Measurements from ENCODE around the gene FOXO1. TPM values are rescaled to one million over a fixed set of nuclear protein-coding genes. Genes with fewer than 3 reads are reported as not detected.
"Not testable (repeated sequence)": the region's sequence is repeated elsewhere in the genome, so short reads cannot be mapped to it uniquely, and the experiment has no call there.

Gene FOXO1
- total RNA-seq, 3 donors from 2014 or later = 54.1 to 163 (median 67.2) TPM

- intact Hi-C loops (cut with DNase I; ENCODE audit: low total_unique reads) = no loop called here
- DNase-seq (ENCODE audit: low spot score in 2 of 2) = peak in 1 of 2 donors; percentile 42
Observed at GRCh38 chr13:40666933-40667621, 636 bp upstream of the FOXO1 start.

GRCh38 chr13:40665126-40666044, 1.1 kb downstream of the FOXO1 start:
- H3K27ac ChIP-seq = peak overlapping the region; percentile 98 to 99
- no peak for TF ChIP-seq CTCF (IDR thresholded peaks at IDR 0.05)
- TF ChIP-seq POLR2AphosphoS5 (IDR thresholded peaks at IDR 0.05) = peak in 2 of 3 donors; percentile 26 to 58
- no peak for TF ChIP-seq POLR2A (IDR thresholded peaks at IDR 0.05)
- intact Hi-C loops (cut with DNase I; ENCODE audit: low total_unique reads) = no loop called here
- peak overlapping the region; percentile 91 to 99 (median 99) for H3K4me3 ChIP-seq
- H3K27me3 ChIP-seq = no peaks in the 10 kb centered on the region
- DNase-seq (ENCODE audit: low spot score in 2 of 2) = peak in 1 of 2 donors; percentile 34
- H3K4me1 ChIP-seq = no peaks in the 10 kb centered on the region
- no peaks in the 10 kb centered on the region for H3K36me3 ChIP-seq
- H3K9me3 ChIP-seq = no peaks in the 10 kb centered on the region

More at GRCh38 chr13:40666933-40667621, 636 bp upstream of the FOXO1 start:
- H3K27ac ChIP-seq = peak overlapping the region; percentile 98 to 99
- H3K4me3 ChIP-seq = peak overlapping the region; percentile 91 to 99 (median 99)
- no peaks in the 10 kb centered on the region for H3K36me3 ChIP-seq
- H3K27me3 ChIP-seq = no peaks in the 10 kb centered on the region
- H3K4me1 ChIP-seq = no peaks in the 10 kb centered on the region
- no peak for TF ChIP-seq CTCF (IDR thresholded peaks at IDR 0.05)
- peak in 1 of 3 donors; percentile 45 for TF ChIP-seq POLR2AphosphoS5 (IDR thresholded peaks at IDR 0.05)
- no peaks in the 10 kb centered on the region for H3K9me3 ChIP-seq

- Histone ChIP-seq H3K9me3 (no peaks in the 10 kb centered on the region), H3K36me3 (no peaks in the 10 kb centered on the region), H3K27me3 (no peaks in the 10 kb centered on the region), H3K27ac (peak overlapping the region; percentile 98 to 99), H3K4me1 (no peaks in the 10 kb centered on the region), H3K4me3 (peak overlapping the region; percentile 91 to 99 (median 99))
- peak; percentile 22 for TF ChIP-seq POLR2A (IDR thresholded peaks at IDR 0.05)
- TF ChIP-seq POLR2AphosphoS5 (IDR thresholded peaks at IDR 0.05) = no peak
- intact Hi-C loops (cut with DNase I; ENCODE audit: low total_unique reads) = no loop called here
- DNase-seq (ENCODE audit: low spot score in 2 of 2) = peak; percentile 55 to 66
Observed at GRCh38 chr13:40664350-40665125, 1.9 kb downstream of the FOXO1 start.

GRCh38 chr13:40664100-40664349, 2.4 kb downstream of the FOXO1 start:
- H3K4me1 ChIP-seq; H3K27me3 ChIP-seq; H3K36me3 ChIP-seq; intact Hi-C loops (cut with DNase I; ENCODE audit: low total_unique reads); H3K9me3 ChIP-seq: not testable (repeated sequence)
- Histone ChIP-seq H3K27ac (peak overlapping the region; percentile 98 to 99), H3K4me3 (peak overlapping the region; percentile 91 to 99 (median 99))
- peak in 1 of 2 donors; percentile 48 for DNase-seq (ENCODE audit: low spot score in 2 of 2)

- Histone ChIP-seq H3K27me3 (no peaks in the 10 kb centered on the region), H3K36me3 (no peaks in the 10 kb centered on the region), H3K4me3 (peak overlapping the region; percentile 91 to 99 (median 99)), H3K4me1 (no peaks in the 10 kb centered on the region), H3K9me3 (no peaks in the 10 kb centered on the region), H3K27ac (peak overlapping the region in 1 of 2 donors; percentile 19)
- no peak for DNase-seq (ENCODE audit: low spot score in 2 of 2)
- intact Hi-C loops (cut with DNase I; ENCODE audit: low total_unique reads) = no loop called here
- no peak for TF ChIP-seq POLR2AphosphoS5 (IDR thresholded peaks at IDR 0.05)
Observed at GRCh38 chr13:40662866-40663265, 3.6 kb downstream of the FOXO1 start.

- no peak for DNase-seq (ENCODE audit: low spot score in 2 of 2)
- Histone ChIP-seq H3K36me3 (no peaks in the 10 kb centered on the region), H3K9me3 (no peaks in the 10 kb centered on the region), H3K4me3 (peak overlapping the region; percentile 91 to 99 (median 99)), H3K4me1 (no peaks in the 10 kb centered on the region), H3K27me3 (no peaks in the 10 kb centered on the region), H3K27ac (peak overlapping the region in 1 of 2 donors; percentile 19)
- TF ChIP-seq POLR2AphosphoS5 (IDR thresholded peaks at IDR 0.05) (no peak), POLR2A (IDR thresholded peaks at IDR 0.05) (no peak), CTCF (IDR thresholded peaks at IDR 0.05) (no peak)
- intact Hi-C loops (cut with DNase I; ENCODE audit: low total_unique reads) = no loop called here
Observed at GRCh38 chr13:40661875-40662665, 4.4 kb downstream of the FOXO1 start.
